Stimulated activated CD4-positive, alpha-beta T cell treated with anti-CD3 and anti-CD28 coated beads, Interleukin-1b, Interleukin-23, amount 100 ng/mL, for 4 hours (primary cell): Measurements from ENCODE around the gene PPP1R13B.
"Not testable (repeated sequence)": the region's sequence is repeated elsewhere in the genome, so short reads cannot be mapped to it uniquely, and the experiment has no call there.

Experiments
- DNase-seq, 2 donors: peaks; one replicate each; pipeline ENCODE4 v3.0.0-alpha.2; 2020; ENCODE audit warnings: low read depth in 2 of 2

The PPP1R13B gene

GRCh38 chr14:103702095-103702494 is 145.3 kb downstream of the PPP1R13B start:
- no peak for DNase-seq

GRCh38 chr14:103700753-103701490 is 146.5 kb downstream of the PPP1R13B start:
- DNase-seq: no peak

- no peak for DNase-seq
Observed at GRCh38 chr14:103699901-103700752, 147.2 kb downstream of the PPP1R13B start.

- no peak for DNase-seq
Observed at GRCh38 chr14:103699261-103699661, 148.1 kb downstream of the PPP1R13B start.

GRCh38 chr14:103698380-103699260 is 148.8 kb downstream of the PPP1R13B start:
- DNase-seq: no peak

- DNase-seq: no peak
Observed at GRCh38 chr14:103697603-103698379, 149.6 kb downstream of the PPP1R13B start.

- DNase-seq: no peak
Observed at GRCh38 chr14:103697206-103697602, 150.2 kb downstream of the PPP1R13B start.

GRCh38 chr14:103696466-103697071 is 150.8 kb downstream of the PPP1R13B start:
- no peak for DNase-seq

- no peak for DNase-seq
Observed at GRCh38 chr14:103696070-103696402, 151.3 kb downstream of the PPP1R13B start.

GRCh38 chr14:103695296-103696069 is 151.9 kb downstream of the PPP1R13B start:
- no peak for DNase-seq

GRCh38 chr14:103694572-103695026 is 152.8 kb downstream of the PPP1R13B start:
- no peak for DNase-seq

GRCh38 chr14:103693515-103693914 is 153.9 kb downstream of the PPP1R13B start:
- DNase-seq: no peak

GRCh38 chr14:103692871-103693270 is 154.5 kb downstream of the PPP1R13B start:
- DNase-seq: no peak

- DNase-seq: no peak
Observed at GRCh38 chr14:103692159-103692558, 155.2 kb downstream of the PPP1R13B start.

GRCh38 chr14:103691655-103692054 is 155.7 kb downstream of the PPP1R13B start:
- not testable (repeated sequence) for DNase-seq

GRCh38 chr14:103690332-103690731 is 157.0 kb downstream of the PPP1R13B start:
- DNase-seq: no peak

- DNase-seq: no peak
Observed at GRCh38 chr14:103688906-103689902, 158.2 kb downstream of the PPP1R13B start.

GRCh38 chr14:103688441-103688840 is 158.9 kb downstream of the PPP1R13B start:
- DNase-seq: no peak

- DNase-seq: no peak
Observed at GRCh38 chr14:103687712-103688111, 159.7 kb downstream of the PPP1R13B start.
